HG03575 (cell line): ENCODE measurements around the gene ERP29.
"Not testable (repeated sequence)": the region's sequence is repeated elsewhere in the genome, so short reads cannot be mapped to it uniquely, and the experiment has no call there.

Source experiments
- ATAC-seq: cut with Tn5 transposase; IDR thresholded peaks from one replicate; pipeline ENCODE4 v1.9.1; 2021; ENCODE audit not compliant: unreplicated experiment, insufficient number of reproducible peaks, low FRiP score; ENCODE audit errors: extremely low read depth

ERP29 gene

DNA sequence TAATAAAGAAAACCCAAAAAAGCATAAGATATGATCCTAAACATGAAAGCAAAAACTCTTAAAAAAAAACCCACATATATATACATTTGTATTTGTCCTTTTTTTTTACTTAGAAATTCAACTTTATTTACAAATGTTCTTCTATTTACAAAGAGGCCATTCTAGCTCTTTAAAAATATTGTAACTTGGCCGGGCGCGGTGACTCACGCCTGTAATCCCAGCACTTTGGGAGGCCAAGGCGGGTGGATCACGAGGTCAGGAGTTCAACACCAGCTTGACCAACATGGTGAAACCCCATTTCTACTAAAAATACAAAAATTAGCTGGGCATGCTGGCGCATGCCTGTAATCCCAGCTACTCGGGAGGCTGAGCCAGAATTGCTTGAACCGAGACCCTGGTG, 14.1 kb upstream of the ERP29 start:
- not testable (repeated sequence) for ATAC-seq

DNA sequence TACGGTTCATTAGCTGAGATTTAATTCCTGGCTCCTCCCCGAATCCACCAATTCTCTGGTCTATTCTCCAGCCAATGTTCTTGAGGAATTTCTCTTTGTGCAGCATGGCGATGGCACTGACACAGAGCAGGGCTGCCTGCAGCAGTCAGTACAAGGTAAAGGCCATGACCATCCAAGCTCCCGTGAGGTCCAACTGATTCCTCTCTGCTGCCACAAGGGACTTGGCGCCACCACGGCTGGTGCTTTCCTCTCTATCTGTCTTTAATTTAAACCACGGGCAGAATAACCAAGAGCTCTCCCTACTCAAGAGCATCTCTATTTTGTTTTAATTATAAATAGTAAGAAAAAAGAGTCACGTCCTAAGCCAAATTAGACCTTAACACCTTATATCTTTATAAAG, 12.4 kb upstream of the ERP29 start:
- ATAC-seq = no peak

DNA sequence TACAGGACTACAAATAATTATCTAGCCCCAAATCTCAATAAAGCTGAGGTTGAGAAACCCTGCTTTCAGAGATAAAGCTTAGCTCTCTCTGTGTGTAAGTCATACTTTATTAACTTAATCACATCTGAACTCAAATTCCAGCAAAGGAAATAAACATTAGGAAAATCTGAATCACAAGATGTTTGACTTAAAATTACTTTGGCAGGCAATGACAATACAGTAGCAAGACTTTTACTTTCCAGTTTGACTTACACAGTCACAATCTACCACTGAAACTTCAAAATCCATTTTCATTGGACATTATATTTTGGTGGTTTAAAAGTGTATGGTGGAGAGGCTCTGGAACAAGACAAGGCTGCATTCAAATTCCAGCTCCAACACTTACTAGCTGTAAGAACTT, 11.7 kb upstream of the ERP29 start:
- no peak for ATAC-seq

DNA sequence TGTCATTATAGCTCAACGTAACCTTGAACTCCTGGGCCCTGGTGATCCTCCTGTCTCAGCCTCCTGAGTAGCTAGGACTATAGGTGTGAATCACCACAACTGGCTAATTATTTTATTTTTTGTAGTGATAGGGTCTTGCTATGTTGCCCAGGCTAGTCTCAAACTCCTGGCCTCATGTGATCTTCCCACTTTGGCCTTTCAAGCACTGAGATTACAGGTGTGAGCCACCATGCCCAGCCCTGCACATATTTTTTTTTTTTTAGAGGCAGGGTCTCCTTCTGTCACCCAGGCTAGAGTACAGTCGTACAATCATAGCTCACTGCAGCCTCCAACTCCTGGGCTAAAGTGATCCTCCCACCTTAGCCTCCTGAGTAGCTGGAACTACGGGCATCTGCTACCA, 9.2 kb upstream of the ERP29 start:
- no peak for ATAC-seq

DNA sequence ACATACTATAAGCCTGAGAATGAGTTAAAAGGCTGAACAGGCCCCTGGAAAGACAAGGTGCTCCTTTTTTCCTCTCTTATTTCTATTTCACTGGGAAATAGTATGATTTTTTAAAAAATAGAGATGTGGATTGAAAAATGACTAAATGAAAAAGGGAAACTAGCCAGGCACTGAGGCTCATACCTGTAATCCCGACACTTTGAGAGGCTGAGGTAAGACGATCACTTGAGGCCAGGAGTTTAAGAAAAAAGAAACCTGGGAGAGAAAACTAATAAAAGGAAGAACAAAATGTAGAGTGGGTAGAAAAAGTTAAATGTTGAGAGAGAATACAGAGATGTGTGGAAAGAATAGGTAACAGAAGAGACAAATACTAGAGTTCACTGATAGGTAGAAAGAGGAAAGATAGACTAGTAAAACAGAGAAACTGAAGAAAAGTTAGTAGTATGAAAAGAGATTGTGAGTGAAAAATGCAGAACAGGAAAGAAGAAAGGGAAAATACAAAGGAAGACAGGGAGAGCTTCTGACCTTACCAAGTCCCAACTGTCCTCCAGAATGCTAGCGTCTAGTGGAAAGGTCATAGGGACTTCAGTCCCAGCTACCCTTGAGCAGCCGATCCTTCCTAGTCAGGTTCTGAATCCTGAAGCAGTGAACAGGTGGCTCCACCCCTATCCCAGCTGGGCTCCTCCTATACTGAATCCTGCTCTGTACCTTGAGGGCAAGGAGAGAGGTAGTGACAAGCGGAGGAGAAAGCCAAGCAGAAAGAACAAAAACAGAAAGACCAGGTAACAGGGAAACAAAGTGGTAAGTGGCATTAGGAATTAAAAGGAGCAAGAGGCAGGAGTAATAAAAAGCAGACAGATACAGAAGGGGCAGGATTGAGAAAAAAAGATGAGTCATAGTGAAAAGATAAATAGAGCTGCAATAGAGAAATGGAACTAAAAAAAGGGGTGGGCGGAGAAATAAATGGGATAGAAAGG, 7.5 kb upstream of the ERP29 start:
- no peak for ATAC-seq

DNA sequence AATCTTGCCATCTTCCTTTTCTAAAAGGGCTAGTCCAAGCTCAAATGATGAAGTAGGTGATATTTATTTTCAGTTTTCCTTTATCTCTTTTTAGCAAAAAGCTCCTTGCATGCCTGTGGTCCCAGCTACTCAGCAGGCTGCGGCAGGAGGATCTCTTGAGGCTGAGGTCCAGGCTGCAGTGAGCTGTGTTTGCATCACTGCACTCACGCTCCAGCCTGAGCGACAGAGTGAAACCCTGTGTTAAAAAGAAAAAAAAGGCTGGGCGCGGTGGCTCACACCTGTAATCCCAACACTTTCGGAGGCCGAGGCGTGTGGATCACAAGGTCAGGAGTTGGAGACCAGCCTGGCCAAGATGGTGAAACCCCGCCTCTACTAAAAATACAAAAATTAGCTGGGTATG, 5.3 kb upstream of the ERP29 start:
- no peak for ATAC-seq

DNA sequence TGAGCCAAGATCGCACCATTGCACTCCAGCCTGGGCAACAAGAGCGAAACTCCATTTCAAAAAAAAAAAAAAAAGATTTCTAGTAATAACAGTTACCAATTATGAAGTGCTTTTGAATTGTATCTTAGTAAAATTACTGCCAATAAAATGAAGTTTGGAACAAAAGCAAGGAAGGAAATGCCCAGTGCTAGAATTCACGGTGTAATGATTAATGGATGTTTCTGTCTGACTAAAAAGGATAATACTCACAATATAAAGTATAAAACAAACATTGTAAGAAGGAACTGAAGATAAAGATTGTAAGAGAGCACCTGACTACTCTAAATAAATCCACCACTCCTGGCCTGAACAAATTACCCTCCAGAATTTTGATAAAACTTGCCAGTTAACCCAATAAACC, 4.3 kb upstream of the ERP29 start:
- ATAC-seq = no peak

DNA sequence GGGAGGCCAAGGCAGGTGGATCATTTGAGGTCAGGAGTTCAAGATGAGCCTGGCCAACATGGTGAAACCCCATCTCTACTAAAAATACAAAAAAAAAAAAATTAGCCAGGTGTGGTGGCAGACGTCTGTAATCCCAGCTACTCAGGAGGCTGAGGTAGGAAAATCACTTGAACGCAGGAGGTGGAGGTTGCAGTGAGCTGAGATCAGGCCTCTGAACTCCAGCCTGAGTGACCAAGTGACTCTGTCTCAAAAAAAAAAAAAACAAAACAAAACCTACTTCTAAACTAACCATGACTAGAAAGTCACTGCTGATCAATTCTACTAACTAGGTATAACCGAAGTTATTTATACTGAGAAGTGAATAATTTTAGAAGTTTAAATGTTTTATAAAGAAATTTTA, 3.6 kb upstream of the ERP29 start:
- ATAC-seq = not testable (repeated sequence)

DNA sequence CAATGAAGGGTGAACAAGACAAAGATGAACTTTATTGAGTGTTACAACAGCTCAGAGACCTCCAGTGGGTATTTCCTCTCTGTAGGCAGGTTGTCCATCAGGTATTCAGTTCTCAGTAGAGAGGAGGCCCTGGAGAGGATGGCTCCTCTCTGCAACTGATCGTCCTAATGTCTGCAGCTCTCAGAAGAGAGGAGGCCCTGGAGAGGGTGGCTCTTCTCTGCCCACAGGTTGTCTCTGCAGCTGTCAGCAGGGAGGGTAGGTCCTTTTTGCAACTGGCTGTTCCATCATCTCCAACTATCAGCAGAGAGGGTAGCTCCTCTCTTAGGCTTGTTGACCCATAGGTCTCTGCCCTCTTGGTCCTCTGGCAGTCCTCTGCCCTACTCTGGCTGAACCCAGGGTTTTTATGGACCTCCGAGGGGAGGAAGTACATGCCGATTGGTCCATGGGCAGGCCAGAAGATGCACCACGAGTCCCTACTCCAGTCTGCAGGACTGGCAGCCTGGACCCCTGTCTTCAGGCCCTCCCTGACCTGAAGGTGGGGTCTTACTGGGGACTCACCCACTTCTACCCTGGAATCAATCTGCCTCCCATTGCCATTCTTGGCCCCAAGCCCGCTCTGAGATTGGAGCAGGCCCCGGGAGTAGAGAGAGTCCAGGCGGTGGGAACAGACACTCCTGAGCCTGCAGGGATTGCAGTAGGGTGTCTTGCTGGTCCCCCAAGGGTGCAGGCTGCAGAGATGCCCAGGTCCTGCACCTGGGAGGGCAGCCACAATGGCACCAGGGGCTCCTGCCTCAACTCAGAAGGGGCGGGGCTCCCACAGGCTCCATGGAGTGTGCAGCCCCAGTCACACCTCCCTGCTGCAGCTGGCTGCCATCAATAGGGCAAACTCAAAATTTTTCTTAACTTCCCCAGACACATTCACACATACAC, 2.5 kb upstream of the ERP29 start:
- no peak for ATAC-seq

DNA sequence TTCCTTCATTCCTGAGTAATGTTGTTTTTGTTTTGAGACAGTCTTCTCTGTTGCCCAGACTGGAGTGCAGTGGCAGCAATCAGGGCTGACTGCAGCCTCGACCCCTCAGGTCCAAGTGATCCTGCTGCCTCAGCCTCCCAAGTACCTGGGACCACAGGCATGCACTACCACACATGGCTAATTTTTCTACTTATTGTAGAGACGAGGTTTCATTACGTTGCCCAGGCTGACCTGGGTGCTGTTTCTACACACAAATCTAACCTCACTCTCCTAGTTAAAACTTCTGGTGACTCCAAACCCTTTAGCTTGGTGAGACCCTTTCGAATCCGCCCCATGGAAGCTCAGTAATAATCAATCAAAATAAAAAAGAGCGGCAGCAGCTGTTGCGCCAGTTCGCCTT, 1.5 kb upstream of the ERP29 start:
- ATAC-seq = no peak

DNA sequence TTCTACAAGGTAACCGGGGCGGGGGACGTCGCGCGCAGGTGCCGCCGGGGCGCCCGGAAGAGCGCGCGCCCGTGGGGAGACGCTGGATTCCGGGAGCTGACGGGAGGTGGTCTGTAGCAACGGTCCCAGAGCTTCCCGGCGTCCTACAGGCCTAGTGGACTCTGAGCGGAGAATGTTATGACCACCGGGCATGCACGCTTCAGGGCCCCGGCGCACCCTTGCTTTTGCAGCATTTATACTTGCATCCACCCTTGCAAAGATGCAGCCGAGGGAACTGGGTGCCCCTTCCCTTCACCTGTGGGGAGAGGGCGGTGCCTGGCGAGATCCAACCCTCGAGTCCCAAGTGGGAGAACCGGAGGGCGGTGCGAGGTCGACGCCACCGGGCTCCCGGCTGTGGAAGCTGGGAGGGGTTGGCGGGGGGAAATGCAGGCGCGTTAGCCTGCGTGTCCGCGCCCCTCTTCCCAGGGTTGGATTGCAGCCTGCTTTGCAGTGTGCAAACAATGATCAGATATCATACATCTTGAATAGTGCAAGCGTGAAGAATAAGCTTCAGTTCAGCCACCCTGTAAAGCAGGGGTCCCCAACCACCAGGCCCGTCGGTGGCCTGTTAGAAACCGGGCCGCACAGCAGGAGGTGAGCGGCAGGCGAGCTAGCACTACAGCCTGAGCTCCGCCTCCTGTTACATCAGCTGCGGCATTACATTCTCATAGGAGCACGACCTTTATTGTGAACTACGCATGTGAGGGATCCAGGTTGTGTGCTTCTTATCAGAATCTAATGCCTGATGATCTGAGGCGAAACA, 576 bp downstream of the ERP29 start:
- ATAC-seq = no peak

DNA sequence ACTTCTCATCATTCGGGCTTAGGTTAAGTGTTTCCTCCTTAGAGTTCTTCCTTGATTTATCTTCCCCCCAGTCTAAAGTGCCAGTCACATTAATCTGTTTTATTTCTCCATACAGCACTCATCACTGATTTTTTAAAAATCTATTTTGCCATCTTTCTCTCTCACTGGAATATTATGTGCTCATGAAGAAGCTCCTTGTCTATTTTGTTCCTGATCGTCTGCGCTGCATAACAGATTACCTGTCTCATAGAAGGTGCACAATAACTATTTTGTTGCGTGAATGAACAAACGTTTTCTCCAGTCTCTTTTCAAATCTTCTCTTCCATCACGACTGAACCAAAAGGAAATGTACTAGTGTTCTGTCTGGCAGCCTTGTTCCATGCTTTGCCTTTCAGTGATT, 2.7 kb downstream of the ERP29 start:
- no peak for ATAC-seq

DNA sequence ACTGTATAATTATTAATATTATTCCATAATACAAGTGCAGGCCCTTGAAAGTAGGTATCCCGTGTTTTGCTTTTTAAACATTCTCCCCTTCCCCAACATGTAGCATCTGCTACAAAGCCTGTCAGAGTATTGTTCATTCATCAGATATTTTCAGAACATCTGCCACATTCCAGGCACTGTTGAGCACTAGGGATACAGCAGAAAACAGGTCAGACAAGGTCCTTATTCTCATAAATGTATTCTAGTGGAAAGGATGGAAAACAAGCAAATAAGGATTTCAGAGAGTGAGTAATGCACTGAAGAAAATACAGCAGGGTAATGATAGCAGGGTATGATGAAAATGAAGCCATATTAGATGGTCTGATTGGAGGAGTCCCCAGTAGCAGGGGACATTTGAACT, 3.8 kb downstream of the ERP29 start:
- ATAC-seq = no peak

DNA sequence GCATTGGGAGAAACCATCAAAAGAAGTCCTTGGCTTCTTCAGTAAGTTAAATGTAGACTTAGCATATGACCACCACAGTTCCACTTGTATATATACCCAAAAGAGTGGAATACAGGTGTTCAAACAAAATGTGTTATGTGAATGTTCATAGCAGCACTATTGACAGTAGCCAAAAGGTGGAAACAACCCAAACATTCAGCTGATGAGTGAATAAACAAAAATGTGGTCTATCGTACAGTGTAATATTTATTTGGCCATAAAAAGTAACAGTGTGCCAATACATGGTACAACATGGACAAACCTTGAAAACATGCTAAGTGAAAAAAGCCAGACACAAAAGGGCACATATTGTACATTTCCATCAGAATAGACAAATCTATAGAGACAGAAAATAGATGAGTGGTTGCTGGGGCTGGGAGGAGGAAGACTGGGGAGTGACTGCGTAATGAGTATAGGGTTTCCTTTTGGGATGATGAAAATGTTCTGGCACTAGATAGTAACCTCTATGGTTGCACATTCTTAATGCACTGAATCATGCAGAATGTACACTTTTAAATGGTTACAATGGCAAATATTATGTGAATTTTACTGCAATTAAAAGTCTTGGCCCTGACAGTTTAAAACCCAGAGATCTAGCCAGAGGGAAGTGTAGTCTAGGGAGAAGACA, 5.5 kb downstream of the ERP29 start:
- no peak for ATAC-seq

DNA sequence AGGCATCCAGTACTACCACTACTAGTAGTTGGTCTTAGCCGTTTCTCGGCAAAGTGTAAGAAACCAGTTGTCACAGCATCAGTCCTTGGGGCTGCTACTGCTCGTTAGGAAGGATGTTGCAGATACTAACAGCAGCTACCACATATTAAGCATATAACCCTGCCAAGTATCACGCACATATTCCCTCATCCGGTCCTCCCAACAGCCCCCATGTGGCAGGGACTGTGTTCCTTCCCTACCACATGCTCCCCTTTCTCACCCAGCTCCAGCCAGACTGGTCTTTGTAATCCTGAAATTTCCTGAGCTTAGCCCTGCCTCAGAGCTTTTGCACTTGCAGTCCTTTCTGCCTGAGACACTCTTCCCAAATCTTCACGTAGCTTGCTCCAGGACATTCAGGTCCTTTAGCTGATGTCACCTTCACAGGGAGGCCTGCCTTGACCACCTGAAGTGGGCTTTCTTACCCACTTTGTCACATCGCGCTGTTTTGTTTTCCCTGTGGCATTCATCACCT, 7.8 kb downstream of the ERP29 start:
- ATAC-seq = no peak

DNA sequence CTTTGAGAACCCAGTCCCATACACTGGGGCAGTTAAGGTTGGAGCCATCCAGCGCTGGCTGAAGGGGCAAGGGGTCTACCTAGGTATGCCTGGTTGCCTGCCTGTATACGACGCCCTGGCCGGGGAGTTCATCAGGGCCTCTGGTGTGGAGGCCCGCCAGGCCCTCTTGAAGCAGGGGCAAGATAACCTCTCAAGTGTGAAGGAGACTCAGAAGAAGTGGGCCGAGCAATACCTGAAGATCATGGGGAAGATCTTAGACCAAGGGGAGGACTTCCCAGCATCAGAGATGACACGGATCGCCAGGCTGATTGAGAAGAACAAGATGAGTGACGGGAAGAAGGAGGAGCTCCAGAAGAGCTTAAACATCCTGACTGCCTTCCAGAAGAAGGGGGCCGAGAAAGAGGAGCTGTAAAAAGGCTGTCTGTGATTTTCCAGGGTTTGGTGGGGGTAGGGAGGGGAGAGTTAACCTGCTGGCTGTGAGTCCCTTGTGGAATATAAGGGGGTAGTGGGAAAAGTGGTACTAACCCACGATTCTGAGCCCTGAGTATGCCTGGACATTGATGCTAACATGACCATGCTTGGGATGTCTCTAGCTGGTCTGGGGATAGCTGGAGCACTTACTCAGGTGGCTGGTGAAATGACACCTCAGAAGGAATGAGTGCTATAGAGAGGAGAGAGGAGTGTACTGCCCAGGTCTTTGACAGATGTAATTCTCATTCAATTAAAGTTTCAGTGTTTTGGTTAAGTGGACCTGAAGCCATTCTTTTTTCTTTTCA, 9.2 kb downstream of the ERP29 start:
- ATAC-seq = no peak

DNA sequence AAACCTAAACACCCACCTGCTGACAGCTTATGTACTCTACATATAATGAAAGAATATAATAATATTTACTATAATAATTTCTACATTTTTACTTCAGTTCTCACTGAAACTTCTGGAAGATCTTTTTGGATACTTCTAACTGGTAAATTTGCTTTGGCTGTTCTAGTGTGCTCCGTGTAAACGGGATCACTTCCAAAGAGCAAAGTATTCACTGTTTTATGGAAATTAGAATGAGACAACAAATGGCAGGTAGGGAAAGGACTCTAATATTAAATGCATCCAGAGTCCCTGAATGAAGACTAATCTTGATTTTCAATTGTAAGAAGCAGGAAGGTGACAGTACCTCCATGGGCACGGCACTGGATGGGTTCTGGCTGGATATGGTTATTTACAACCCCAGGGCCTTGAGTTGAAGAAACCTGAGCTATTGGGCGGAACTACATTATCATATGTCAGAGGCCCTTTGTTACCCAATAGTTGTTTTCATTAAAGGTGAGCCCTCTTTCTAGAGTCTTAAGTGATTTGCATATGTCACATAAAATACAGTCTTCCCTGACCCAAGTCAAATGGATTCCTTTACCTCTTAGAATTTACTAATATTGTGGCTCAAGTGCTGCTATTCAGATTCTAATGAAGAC, 10.7 kb downstream of the ERP29 start:
- no peak for ATAC-seq
